HG02852 (cell line): ENCODE results near the gene TBKBP1.

Experiments
- ATAC-seq: cut with Tn5 transposase; IDR thresholded peaks from one replicate; pipeline ENCODE4 v1.9.1; 2021; ENCODE audit warnings: mild to moderate bottlenecking, moderate library complexity; ENCODE audit not compliant: unreplicated experiment

Gene TBKBP1

GRCh38 chr17:47698749-47699535 lies 5.0 kb downstream of the TBKBP1 start:
- ATAC-seq = no peak

GRCh38 chr17:47699536-47699840 lies 5.5 kb downstream of the TBKBP1 start:
- ATAC-seq = no peak

- ATAC-seq = no peak
Measured at GRCh38 chr17:47700471-47701449, 6.8 kb downstream of the TBKBP1 start.

GRCh38 chr17:47701608-47702007 lies 7.6 kb downstream of the TBKBP1 start:
- ATAC-seq = no peak

GRCh38 chr17:47702391-47702995 lies 8.5 kb downstream of the TBKBP1 start:
- ATAC-seq = no peak

GRCh38 chr17:47703191-47703591 lies 9.2 kb downstream of the TBKBP1 start:
- ATAC-seq = no peak

- no peak for ATAC-seq
Measured at GRCh38 chr17:47703671-47704070, 9.7 kb downstream of the TBKBP1 start.

GRCh38 chr17:47704116-47704515 lies 10.2 kb downstream of the TBKBP1 start:
- no peak for ATAC-seq

- no peak for ATAC-seq
Measured at GRCh38 chr17:47704736-47705135, 10.8 kb downstream of the TBKBP1 start.

GRCh38 chr17:47705536-47706530 lies 11.9 kb downstream of the TBKBP1 start:
- ATAC-seq = no peak

- ATAC-seq = no peak
Measured at GRCh38 chr17:47707056-47707804, 13.3 kb downstream of the TBKBP1 start.

GRCh38 chr17:47707884-47708283 lies 13.9 kb downstream of the TBKBP1 start:
- no peak for ATAC-seq

- ATAC-seq = no peak
Measured at GRCh38 chr17:47708312-47708863, 14.4 kb downstream of the TBKBP1 start.

GRCh38 chr17:47708864-47709541 lies 15.0 kb downstream of the TBKBP1 start:
- ATAC-seq = no peak

- ATAC-seq = no peak
Measured at GRCh38 chr17:47709594-47709993, 15.6 kb downstream of the TBKBP1 start.

- ATAC-seq = no peak
Measured at GRCh38 chr17:47711366-47712099, 17.6 kb downstream of the TBKBP1 start.

- no peak for ATAC-seq
Measured at GRCh38 chr17:47712330-47713023, 18.5 kb downstream of the TBKBP1 start.
